Stimulated activated CD8-positive, alpha-beta memory T cell treated with anti-CD3 and anti-CD28 coated beads, Interleukin-15, amount 100 ng/mL, for 4 hours (primary cell): ENCODE data around the gene HMGCS1.
A peak's percentile ranks its signal among the peaks of the same experiment; 100 is the strongest.
"Not testable (repeated sequence)": the region's sequence is repeated elsewhere in the genome, so short reads cannot be mapped to it uniquely, and the experiment has no call there.

Experiments used
- DNase-seq, 2 donors: peaks; one replicate each; pipeline ENCODE4 v3.0.0-alpha.2; 2020; ENCODE audit warnings: low read depth in 2 of 2

Gene HMGCS1

DNA sequence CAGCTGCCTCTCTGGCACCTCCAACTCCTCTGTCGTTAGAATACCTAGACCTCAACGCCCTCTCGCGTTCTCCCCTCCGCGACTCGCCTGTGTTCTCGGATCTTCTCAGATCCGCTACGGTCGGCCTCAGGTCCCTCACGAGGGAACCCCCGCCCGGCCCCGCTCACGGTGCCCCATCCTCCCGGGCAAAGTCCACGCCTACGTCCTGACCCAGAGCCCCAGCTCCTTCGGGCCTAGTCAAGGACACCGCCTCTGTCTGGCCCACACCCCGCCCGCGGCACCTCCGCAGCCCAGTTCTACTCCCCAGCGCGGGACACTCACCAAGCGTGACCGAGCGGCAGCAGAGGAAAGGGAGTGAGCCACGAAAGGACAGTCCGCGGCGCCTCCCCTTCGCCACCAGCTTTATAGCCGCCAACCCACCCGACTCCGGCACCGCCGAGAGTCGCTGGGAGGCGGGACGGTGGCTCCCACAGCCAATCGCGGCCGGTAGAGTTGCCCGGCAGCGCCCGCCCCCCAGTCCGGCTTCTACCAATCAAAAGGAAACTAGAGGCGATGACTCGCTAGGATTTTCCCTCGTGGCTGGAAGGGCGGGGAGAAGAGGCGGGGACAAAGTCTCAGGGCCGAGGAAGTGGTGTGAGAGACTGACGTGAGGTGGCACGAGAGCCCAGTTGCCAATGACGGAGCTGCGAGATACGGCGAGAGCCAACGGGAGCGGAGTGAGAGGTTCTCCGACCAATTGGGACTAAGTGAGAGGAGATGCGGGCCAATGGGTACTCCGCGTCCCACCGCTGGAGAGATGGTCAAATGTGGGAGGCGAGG lies at the start of gene HMGCS1:
HMGCS1 (minus strand) TSS at position 378 of the 819 bp plus-strand sequence. CDS start 14,447 bp downstream, outside the sequence.
- DNase-seq, result peak; percentile 97 to 98

DNA sequence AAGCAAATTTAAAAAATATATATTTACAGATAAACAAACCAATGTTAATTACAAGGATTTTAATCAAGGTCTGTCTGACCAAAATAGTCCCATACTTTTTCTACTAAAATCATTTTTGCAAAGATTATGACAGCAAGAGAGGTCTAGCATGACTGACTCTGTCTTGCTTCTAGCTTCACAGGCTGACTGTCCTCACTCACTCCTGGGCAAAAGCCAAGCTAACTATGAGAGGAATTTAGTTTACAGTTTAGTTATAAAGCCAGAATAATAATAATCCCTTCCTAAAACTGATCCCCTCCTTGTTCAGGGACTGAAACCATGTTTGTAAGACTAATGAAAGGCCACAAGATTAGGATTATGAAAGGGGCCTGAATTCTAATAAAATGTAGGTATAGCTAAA lies 45.5 kb upstream of the HMGCS1 start:
- DNase-seq, result no peak

DNA sequence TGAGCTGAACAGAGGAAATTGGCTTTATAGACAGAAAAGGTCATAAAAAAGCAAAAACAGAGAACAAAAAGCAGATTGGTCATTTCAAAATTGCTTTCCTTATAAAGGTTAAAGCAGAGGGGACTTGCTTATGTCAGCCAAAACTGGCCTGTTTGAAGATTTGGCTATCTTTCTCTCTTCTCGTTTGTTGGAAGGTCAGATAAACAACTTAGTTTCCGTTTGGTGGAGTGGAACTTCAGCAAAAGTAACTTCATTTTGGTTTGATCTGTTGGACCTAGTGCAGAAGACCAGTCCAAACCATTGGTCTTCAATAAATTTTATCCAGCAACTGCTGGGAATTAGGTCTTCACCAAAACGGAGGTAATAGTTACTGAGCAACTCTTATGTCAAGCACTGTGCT lies 45.1 kb upstream of the HMGCS1 start:
- DNase-seq, result no peak

DNA sequence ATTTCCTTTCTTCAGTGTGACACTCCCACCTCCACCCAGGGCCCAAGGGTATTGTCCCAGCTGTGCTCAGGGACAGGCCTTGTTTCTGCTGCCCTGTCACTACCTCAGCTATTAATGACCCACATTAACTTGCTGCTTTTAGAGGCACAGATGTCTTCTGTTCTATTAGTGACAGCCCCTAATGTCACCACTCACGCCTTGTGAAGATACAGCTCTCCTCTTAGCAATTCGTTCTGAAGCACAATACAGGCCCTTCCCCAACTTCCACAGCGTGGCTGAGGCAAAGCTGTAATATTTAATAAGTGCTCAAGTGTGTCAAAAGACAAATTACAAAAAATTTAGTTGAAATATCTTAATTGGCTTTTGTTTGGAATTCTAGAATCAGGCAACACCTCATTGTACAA lies 44.7 kb upstream of the HMGCS1 start:
- no peak for DNase-seq

DNA sequence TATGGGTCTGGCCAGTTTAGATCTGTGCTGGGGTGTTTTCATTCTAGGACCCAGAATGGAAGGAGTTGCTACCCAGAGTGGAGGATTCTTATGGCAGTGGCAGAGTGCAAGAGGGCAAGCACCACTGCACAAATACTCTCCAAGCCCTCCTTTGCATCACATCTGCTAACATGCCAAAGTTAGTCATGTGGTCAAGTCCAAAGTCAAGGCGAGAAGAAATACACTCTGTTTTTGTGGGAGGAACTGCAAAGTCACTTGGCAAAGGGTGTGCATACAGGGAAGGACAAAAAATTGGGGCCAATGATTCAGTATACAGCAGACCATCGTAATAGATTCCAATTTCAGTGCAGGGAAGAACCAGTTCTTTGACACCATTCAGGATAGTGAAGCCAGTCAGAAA lies 43.9 kb upstream of the HMGCS1 start:
- no peak for DNase-seq

DNA sequence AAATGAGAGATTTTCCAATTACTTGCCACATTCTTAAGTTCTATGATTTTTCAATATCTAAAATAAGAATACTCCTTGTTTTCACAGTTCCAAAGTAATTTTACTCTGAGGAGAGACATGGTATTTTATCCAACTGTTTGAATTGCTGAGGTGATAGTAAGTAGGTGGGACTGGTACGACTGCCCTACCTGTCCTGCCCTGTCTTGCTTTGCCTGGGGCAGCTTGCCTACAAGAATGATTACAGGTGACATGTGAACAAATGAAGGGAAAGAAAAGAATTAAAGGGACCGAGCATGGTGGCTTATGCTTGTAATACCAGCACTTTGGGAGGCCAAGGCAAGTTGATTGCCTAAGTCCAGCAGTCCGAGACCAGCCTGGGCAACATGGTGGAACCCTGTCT lies 41.6 kb upstream of the HMGCS1 start:
- DNase-seq, result no peak

DNA sequence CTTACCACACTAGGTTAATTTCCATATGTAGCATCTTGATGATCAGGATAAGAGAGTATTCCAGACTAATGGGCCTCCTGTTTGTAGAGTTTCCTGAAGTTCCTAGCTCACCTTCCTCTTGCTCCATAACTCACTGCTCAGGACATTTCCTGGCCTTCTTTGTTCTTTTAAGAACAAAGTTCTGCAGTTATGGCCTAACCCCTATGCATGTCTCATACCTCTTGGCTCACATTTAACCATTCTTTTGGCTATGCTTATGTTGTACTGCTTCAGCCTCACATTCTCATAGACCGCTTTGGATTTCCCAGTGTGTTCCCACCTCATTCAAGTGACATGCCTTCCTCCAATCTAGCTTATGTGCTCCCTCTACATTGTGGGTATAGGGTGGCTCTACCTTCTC lies 40.5 kb upstream of the HMGCS1 start:
- DNase-seq, result no peak

DNA sequence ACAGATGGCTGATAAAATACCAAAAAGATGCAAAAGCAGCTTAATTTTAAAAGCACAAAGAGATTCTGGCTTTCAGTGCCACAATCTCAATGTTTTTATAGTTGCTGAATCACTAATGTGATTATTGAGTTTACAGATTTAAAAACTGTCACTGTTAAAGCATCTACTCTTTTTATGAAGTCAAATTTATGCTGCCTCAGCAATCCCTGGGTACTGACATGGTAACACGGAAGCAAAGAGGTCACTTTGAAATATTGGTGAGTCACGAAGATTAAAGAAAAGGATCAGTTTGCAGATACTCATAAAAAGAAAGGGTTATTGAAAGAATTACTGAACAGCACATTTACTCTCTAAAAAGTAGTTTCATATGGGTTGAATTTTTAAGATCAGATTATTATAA lies 39.7 kb upstream of the HMGCS1 start:
- DNase-seq, result no peak

DNA sequence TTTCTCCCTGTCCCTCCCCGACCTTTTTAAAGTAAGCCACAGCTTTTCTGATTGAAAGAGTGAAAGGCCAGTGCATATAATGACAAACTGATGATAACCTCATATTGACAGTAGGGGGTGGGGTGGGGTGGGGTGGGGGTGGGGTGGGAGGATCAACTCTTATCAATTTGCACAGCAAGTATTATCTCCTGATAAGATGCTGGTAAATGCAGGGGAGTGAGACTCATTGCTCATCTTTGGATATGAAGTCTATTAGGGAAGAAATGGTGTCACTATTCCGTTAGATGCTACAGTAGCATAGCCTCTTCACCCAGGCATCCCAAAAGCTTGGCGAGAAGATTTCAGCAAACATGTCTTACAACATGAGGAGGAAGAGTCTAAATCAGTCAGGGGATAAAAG lies 38.9 kb upstream of the HMGCS1 start:
- DNase-seq, result no peak

DNA sequence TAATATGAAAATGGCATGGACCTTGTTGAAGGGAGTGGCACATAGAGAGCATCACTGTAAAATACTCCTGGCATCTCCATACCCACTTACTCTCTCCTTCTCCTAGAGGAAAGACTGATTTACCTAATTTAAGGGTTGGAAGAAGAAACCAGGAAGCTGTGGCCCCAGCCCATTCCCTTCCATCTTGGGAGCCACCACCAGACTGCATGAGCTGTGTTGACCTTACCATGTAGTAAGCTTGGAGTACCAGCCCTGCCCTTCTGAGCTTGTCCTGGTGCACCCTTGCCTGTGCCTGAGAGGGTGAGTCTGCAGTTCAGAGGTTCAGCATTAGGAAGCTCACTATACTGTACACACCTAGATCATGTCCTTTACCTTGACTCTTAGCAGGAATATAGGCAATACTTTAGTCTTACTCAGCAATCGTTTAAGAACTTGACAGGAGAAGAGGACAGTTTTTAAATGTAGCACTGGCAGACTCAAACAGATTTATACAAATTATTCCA lies 35.7 kb upstream of the HMGCS1 start:
- no peak for DNase-seq

DNA sequence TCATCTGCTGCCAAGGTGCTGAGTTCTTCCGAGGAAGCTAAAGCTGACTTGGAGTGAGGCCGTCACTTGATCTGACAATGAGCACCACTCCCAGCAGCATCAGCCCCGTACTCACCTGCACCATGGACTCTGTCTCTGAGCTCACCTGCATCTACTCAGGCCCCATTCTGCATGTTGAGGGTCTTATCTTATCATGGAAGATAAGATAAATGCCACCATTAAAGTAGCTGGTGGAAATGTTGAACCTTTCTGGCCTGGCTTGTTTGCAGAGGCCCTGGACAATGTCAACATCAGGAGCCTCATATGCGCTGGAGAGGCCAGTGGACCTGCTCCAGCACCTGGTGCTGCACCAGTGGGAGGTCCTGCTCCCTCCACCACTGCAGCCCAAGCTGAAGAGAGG lies 35.0 kb upstream of the HMGCS1 start:
- no peak for DNase-seq

DNA sequence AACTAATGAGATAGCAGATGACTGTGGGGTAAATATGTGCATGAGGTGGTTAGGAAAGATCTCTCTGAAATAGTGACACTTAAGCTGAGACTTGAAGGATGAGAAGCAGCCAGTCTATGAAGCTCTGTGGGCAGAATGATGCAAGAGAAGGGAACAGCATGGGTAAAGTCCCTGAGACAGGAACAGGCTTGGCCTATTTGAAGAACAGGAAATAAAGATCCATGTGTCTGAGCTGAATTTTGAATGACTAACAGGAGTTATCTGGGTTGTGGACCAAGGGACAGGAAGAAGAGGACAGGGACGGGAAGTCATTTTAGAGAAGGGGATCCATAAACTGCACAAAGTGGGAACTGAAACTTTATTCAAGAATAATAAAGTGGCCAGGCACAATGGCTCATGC lies 25.6 kb upstream of the HMGCS1 start:
- no peak for DNase-seq

DNA sequence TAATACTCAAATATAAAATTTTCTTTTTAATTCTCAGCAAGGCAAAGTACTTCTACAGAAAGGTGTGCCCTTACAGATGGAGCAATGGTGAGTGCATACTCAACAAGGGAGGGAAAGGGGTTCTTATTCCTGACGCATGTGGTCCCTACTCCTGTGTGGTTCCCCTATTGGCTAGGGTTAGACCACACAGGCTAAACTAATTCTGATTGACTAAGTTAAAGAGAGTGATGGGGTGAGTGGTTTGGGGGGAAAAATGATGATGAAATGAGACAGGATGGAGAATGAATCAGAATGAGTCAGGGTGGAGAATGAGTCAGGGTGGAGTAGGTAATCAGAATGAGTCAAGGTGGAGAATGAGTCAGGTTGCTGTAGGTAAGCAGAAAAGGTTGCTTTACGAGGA lies 22.9 kb upstream of the HMGCS1 start:
- no peak for DNase-seq

DNA sequence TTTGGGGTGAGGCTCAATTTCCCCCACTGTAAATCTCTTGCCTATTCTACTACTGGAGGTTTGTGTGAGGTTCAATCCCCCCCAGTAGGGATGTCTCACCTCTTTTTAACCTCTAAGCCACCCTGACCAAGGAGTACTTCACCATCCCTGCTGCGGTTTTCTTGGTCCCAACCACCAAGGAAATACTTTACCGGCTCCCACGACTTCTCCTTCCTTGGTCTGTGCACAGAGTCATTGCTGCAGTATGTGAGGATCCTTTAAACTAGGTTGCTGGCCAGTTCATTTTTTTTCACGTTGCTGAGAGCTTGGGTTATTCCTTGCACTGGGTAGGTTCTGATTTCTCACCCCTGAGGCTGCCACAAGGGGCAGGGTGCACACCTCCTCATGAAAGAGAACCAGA lies 22.5 kb upstream of the HMGCS1 start:
- no peak for DNase-seq

DNA sequence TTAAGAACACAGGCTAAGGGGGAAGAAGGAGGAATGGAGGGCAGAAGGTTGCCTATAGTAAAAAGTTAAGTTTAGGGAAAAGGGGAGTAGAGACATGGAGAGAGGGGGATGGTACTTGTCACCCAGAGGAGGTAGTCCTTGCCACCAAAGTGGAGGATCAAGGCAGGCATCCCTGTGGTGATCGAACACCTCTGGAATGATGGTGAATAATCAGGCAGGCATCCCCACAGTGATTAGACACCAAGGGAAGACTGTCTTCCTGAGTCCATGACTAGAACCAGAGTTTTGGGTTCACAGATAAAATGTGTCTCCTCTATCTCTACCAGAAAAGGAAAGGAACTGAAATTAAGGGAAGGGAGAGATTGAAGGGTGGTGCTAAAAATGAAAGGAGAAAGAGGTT lies 19.2 kb upstream of the HMGCS1 start:
- DNase-seq, result no peak

DNA sequence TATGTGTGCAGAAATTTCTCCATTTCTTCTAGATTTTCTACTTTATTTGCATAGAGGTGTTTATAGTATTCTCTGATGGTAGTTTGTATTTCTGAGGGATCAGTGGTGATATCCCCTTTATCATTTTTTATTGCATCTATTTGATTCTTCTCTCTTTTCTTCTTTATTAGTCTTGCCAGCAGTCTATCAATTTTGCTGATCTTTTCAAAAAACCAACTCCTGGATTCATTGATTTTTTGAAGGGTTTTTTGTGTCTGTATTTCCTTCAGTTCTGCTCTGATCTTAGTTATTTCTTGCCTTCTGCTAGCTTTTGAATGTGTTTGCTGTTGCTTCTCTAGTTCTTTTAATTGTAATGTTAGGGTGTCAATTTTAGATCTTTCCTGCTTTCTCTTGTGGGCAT lies 12.4 kb upstream of the HMGCS1 start:
- DNase-seq, result not testable (repeated sequence)

DNA sequence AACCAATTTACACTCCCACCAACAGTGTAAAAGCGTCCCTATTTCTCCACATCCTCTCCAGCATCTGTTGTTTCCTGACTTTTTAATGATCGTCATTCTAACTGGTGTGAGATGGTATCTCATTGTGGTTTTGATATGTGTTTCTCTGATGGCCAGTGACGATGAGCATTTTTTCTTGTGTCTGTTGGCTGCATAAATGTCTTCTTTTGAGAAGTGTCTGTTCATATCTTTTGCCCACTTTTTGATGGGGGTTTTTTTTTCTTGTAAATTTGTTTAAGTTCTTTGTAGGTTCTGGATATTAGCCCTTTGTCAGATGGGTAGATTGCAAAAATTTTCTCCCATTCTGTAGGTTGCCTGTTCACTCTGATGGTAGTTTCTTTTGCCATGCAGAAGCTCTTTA lies 10.3 kb upstream of the HMGCS1 start:
- DNase-seq, result not testable (repeated sequence)

DNA sequence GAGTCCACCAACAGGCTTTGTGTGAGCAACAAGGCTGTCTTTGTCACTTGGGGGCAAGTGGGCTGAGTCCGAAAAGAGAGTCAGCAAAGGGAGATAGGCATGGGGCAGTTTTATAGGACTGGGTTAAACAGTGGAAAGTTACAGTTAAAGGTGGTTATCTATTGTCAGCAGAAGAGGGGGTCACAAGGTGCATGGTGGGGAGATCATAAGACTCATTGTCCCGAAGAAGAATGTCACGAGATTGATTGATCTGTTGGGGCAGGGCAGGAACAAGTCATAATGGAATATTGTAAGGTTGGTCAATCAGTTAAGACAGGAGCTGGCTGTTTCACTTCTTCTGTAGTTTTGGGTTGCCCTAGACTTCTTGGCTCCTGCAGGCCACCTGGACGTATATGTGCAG lies 7.6 kb upstream of the HMGCS1 start:
- no peak for DNase-seq

DNA sequence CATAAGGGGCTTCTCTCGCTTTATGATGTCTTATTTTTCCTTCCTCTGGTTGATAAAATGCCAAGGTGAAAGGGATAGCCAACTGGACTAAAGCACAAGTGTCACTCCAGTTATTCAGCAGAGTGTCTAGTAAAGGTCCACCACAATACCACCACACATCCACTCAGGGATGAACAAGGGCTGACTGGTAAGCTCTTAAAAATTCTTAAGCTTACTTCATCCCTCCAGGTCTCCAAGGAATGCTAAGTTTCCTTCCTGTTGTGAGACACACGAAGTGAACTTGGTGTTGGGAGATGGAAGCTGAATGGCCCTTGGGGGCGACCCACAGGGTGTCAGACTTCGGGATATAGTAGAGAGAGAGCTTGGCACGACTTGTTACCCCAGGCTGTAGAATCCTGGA lies 3.2 kb upstream of the HMGCS1 start:
- no peak for DNase-seq

DNA sequence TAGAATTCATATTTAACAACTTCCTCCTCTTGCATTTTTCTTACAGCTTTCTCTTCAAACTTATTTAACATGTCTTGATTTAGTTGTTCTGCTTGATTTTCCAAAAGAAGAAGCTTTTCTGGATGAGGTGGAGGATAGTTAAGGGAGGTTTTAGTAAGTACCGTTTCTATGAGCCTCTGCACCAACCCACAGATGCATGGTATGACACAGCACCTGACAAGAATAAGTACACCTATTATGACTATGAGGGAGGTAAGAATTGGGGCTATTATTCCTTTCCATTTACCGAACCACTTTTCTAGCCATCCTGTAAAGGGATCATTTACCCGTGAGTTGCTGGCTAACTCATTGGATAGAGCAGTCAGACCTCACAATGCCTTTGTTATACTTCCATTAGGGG lies 2.5 kb upstream of the HMGCS1 start:
- DNase-seq, result no peak

DNA sequence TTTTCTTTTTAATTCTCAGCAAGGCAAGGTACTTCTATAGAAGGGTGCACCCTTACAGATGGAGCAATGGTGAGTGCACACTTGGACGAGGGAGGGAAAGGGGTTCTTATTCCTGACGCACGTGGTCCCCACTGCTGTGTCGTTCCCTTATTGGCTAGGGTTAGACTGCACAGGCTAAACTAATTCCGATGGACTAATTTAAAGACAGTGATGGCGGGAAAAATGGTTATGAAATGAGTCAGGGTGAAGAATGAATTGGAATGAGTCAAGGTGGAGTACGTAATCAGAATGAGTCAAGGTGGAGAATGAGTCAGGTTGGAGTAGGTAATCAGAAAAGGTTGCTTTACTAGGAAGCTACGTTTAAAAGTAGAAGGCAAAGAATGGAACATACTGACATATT lies 2.1 kb upstream of the HMGCS1 start:
- DNase-seq, result no peak

DNA sequence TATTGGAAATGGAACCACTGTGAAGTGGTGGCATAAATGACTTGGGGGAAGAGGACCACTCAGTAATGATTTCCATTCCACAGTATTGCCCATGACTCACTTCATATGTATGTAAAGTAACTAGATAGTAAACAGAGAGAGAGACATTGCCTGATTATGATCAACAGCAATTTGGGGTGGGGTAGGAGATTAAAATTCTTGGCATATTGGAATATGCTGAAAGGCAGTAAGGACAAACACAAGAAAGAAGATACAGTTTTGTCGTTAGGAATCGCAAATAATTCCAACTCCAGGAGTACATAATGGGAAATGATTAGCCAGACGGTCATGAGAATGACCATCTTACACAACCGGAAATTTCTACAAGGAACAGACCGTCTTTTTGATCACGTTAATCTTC lies 1.5 kb upstream of the HMGCS1 start:
- no peak for DNase-seq

DNA sequence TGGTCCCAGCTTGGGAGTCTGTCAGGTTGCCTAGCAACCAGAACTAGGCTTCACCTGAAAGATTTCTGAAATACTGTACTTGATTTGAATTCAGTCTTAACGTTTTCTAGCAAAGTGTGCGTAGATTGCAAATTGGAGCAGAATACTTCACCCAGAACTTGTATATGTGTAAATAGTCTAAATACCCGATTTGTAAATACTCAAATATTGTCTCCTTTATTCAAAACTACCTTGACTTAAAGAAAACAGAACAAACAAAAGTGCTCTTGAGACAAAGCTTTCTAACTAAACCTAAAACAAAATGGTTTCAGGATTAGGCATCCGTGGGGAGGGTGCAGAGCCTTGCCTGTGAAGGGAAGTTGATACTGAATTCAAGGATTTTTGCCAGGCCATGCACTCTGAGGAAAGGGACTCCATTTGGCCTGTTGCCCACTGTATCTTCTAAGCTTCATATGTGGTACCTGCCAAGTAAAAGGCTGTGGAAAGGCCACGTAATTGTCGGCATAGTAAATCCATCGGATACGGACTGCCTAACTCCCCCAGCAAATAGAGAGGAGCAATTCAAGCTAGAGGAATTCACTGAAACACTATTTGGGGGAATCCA lies 744 bp upstream of the HMGCS1 start:
- DNase-seq, result no peak

DNA sequence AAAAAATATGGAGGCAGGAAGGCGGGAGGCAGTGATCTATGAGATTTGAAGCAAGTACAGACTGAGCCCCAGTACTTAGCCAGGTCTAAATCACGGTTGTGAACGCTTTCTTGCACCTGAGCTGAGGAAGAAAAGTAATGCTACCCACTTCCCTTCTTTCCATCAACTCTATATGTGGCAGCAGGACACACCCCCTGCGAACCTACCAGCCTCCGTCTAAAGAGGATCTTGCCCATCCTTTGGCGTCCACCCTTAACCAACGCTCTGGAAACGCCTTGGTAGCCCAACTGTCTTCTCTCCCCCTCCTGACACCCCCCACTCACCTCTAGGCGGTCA lies 545 bp downstream of the HMGCS1 start:
- DNase-seq, result no peak
